GM21515 (cell line): ENCODE data around the gene NUDT4.
A peak's percentile ranks its signal among the peaks of the same experiment; 100 is the strongest.

Experiments used
- ATAC-seq: cut with Tn5 transposase; IDR thresholded peaks from one replicate; pipeline ENCODE4 v1.9.1; 2021; ENCODE audit not compliant: unreplicated experiment

The NUDT4 gene

GRCh38 chr12:93377252-93378195 lies at the start of gene NUDT4:
Gene NUDT4 (plus strand): TSS chr12:93377925. CDS start chr12:93378323, 398 bp downstream.
- peak; percentile 62 for ATAC-seq

GRCh38 chr12:93333054-93333453 lies 44.7 kb upstream of the NUDT4 start:
- no peak for ATAC-seq

- ATAC-seq: no peak
Observed at GRCh38 chr12:93333828-93334227, 43.9 kb upstream of the NUDT4 start.

- ATAC-seq: no peak
Observed at GRCh38 chr12:93335603-93336162, 42.0 kb upstream of the NUDT4 start.

GRCh38 chr12:93336291-93336741 lies 41.4 kb upstream of the NUDT4 start:
- ATAC-seq: no peak

- no peak for ATAC-seq
Observed at GRCh38 chr12:93338598-93338997, 39.1 kb upstream of the NUDT4 start.

GRCh38 chr12:93339695-93340094 lies 38.0 kb upstream of the NUDT4 start:
- ATAC-seq: no peak

- ATAC-seq: no peak
Observed at GRCh38 chr12:93341409-93342049, 36.2 kb upstream of the NUDT4 start.

- no peak for ATAC-seq
Observed at GRCh38 chr12:93347054-93347785, 30.5 kb upstream of the NUDT4 start.

GRCh38 chr12:93348575-93349435 lies 28.9 kb upstream of the NUDT4 start:
- no peak for ATAC-seq

GRCh38 chr12:93351726-93352125 lies 26.0 kb upstream of the NUDT4 start:
- ATAC-seq: no peak

- no peak for ATAC-seq
Observed at GRCh38 chr12:93352321-93352720, 25.4 kb upstream of the NUDT4 start.

- no peak for ATAC-seq
Observed at GRCh38 chr12:93356214-93356613, 21.5 kb upstream of the NUDT4 start.

GRCh38 chr12:93358058-93358457 lies 19.7 kb upstream of the NUDT4 start:
- peak; percentile 84 for ATAC-seq

- no peak for ATAC-seq
Observed at GRCh38 chr12:93358821-93359220, 18.9 kb upstream of the NUDT4 start.

- no peak for ATAC-seq
Observed at GRCh38 chr12:93360688-93361087, 17.0 kb upstream of the NUDT4 start.

- no peak for ATAC-seq
Observed at GRCh38 chr12:93361151-93361919, 16.4 kb upstream of the NUDT4 start.

GRCh38 chr12:93363841-93364297 lies 13.9 kb upstream of the NUDT4 start:
- ATAC-seq: no peak
